Dedifferentiated amniotic fluid mesenchymal stem cell (primary cell): Measurements from ENCODE around the gene GFM2.
"Not testable (repeated sequence)": the region's sequence is repeated elsewhere in the genome, so short reads cannot be mapped to it uniquely, and the experiment has no call there.

ENCODE experiments used
- DNase-seq: peaks from one replicate; pipeline ENCODE4 v3.0.0-alpha.2; 2016; ENCODE audit errors: extremely low spot score

The GFM2 gene

GRCh38 chr5:74766849-74767578, at the start of gene GFM2, which contains the start of gene NSA2:
TSS of gene GFM2 (minus strand) at chr5:74767117. CDS start at chr5:74763742, 3,375 bp downstream.
TSS of gene NSA2 (plus strand) at chr5:74767249. CDS start at chr5:74767361, 112 bp downstream.
- peak; percentile 97 for DNase-seq

GRCh38 chr5:74810915-74811314, 44.0 kb upstream of the GFM2 start:
- no peak for DNase-seq

GRCh38 chr5:74801941-74802340, 35.0 kb upstream of the GFM2 start:
- no peak for DNase-seq

GRCh38 chr5:74801197-74801596, 34.3 kb upstream of the GFM2 start:
- DNase-seq, result no peak

- no peak for DNase-seq
Observed at GRCh38 chr5:74798977-74799911, 32.3 kb upstream of the GFM2 start.

- not testable (repeated sequence) for DNase-seq
Observed at GRCh38 chr5:74791669-74792068, 24.8 kb upstream of the GFM2 start.

- DNase-seq, result no peak
Observed at GRCh38 chr5:74787424-74787823, 20.5 kb upstream of the GFM2 start.

- no peak for DNase-seq
Observed at GRCh38 chr5:74786851-74787250, 19.9 kb upstream of the GFM2 start.

- DNase-seq, result no peak
Observed at GRCh38 chr5:74778609-74779008, 11.7 kb upstream of the GFM2 start.

- no peak for DNase-seq
Observed at GRCh38 chr5:74772359-74772758, 5.4 kb upstream of the GFM2 start.

- DNase-seq, result peak; percentile 27
Observed at GRCh38 chr5:74767579-74767913, 629 bp upstream of the GFM2 start.

GRCh38 chr5:74766418-74766848, 484 bp downstream of the GFM2 start:
- DNase-seq, result peak; percentile 61

GRCh38 chr5:74765929-74766328, 988 bp downstream of the GFM2 start:
- DNase-seq, result no peak

- no peak for DNase-seq
Observed at GRCh38 chr5:74765201-74765600, 1.7 kb downstream of the GFM2 start.

- no peak for DNase-seq
Observed at GRCh38 chr5:74763504-74763903, 3.4 kb downstream of the GFM2 start.

GRCh38 chr5:74762599-74762998, 4.3 kb downstream of the GFM2 start:
- peak; percentile 31 for DNase-seq

- DNase-seq, result no peak
Observed at GRCh38 chr5:74761241-74761640, 5.7 kb downstream of the GFM2 start.

GRCh38 chr5:74748742-74749141, 18.2 kb downstream of the GFM2 start:
- not testable (repeated sequence) for DNase-seq

GRCh38 chr5:74738406-74738805, 28.5 kb downstream of the GFM2 start:
- no peak for DNase-seq

- no peak for DNase-seq
Observed at GRCh38 chr5:74736759-74737158, 30.2 kb downstream of the GFM2 start.

- no peak for DNase-seq
Observed at GRCh38 chr5:74725331-74725730, 41.6 kb downstream of the GFM2 start.

GRCh38 chr5:74722271-74722670, 44.6 kb downstream of the GFM2 start:
- no peak for DNase-seq

- no peak for DNase-seq
Observed at GRCh38 chr5:74717596-74717995, 49.3 kb downstream of the GFM2 start.
